ENCODE data around the gene IGLON5. TPM values are rescaled to one million over a fixed set of nuclear protein-coding genes. Genes with fewer than 3 reads are reported as not detected.

Gene IGLON5
- total RNA-seq, 2 experiments from 2014 or later: not detected

DNA sequence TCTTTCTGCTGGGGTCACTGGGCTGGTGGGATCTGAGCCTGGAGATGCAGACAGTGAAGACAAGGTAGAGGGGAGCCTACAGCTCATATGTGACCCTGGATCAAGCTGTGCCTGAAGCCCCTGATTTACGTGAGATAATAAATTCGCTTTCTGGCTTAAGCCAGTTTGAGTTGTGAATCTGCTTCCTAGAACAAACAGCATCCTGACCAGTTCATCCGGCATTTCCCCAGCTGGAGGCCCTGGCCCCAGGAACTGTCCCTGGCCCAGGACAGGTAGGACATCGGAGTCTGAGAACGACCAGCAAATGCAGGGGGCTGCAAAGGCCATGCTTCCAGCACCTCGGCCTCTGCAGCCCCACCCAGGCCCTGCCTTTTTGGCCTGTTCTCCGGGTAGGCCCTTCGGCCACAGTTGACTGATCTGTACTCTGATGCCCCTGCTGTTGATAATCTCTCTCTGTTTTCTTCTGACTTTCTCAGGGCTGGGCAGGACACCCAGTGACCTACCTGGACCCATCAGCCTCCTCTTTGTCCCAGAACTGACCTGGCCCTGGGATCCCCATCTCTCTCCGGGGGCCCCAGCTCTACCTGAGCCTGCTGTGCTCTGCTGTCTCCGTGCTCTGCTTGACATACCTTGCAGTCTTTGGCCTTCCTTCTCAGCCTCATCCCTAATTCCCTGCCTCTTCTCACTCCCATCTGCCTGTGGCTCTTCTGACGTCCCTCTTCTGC is 40.0 kb downstream of the IGLON5 start:
- Mint-ChIP-seq H3K4me3 (no peak overlapping the region), H3K36me3 (ENCODE audit: low read depth) (peaks cover 35% of the 10 kb centered on the region), H3K4me1 (peaks cover 20% of the 10 kb centered on the region), H3K9me3 (no peaks in the 10 kb centered on the region), H3K27ac (peak overlapping the region; percentile 64), H3K27me3 (no peaks in the 10 kb centered on the region)
- ChIA-PET CTCF (interaction anchor here (1.1 kb wide), 1 partner anchor 12 kb away, joined by 3 read pairs; no protein-coding TSS in a partner anchor), POLR2A (no interaction called here)
- DNase-seq: no peak

DNA sequence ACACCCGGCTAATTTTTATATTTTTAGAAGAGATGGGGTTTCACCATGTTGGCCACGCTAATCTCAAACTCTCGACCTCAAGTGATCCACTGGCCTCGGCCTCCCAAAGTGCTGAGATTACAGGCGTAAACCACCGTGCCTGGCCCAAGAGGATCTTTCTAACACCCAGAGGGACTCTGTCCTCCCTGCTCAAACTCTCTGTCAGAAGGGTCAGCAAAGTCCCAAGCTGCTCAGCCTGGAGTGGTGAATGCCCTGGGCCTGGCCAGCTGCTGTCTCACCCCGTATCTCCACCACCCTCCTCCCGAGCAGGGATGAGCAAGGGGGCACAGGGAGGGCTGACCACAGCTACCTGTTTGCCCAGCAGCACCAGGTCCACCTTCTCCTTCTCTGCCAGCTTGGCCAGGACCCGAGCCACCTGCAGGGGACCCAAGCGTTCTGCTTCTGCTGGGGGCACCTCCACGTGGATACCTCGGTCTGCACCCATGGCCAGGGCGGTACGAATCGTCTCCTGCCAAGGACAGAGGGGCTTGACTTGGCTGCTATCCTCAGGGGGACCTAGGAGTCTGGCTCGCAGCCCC is 41.4 kb downstream of the IGLON5 start:
- peaks cover 35% of the 10 kb centered on the region for H3K36me3 Mint-ChIP-seq (ENCODE audit: low read depth)
- H3K27ac Mint-ChIP-seq: peak overlapping the region; percentile 39
- DNase-seq: no peak
- no peaks in the 10 kb centered on the region for H3K9me3 Mint-ChIP-seq
- H3K4me1 Mint-ChIP-seq: peaks cover 28% of the 10 kb centered on the region
- ChIA-PET CTCF (interaction anchor here (0.9 kb wide), 1 partner anchor 11 kb away, joined by 3 read pairs; the partner anchor contains the start of gene VSIG10L), POLR2A (no interaction called here)
- H3K27me3 Mint-ChIP-seq: no peaks in the 10 kb centered on the region
- H3K4me3 Mint-ChIP-seq: no peak overlapping the region

DNA sequence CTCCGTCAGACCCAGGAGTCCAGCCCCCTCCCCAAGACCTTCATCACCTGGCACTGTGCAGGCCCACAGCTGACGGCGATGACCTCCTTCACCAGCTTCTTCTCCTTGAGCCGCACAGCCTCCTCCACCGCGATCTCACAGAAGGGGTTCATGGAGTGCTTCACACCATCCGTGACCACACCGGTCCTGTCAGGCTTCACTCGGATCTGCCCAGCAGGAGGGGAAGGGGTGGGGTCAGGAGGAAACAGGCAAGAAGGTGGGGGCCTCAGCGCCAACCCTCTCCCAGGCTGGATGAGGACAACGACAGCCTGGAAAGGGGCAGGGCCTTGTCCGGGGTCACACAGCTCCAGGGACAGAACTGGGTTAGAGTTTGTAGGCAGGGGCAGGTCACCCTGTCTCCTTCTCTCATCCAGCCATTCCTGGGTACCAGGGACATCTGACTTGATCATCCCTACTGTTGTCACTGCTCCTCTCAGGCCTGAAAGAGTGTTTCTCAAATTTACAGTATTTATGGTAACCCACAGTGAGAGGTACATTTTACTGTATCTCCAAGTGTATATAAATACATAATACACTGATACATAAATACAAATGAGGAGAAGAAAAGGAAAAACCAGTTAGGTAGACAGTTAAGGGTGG is 42.8 kb downstream of the IGLON5 start:
- Mint-ChIP-seq H3K27ac (peak overlapping the region; percentile 75), H3K4me1 (peaks cover 31% of the 10 kb centered on the region), H3K4me3 (no peak overlapping the region), H3K9me3 (no peaks in the 10 kb centered on the region), H3K36me3 (ENCODE audit: low read depth) (peaks cover 35% of the 10 kb centered on the region), H3K27me3 (no peaks in the 10 kb centered on the region)
- CTCF ChIA-PET: interaction anchor here (0.9 to 1.5 kb wide), 2 partner anchors 9 to 13 kb away, joined by 3 to 4 read pairs; no protein-coding TSS in a partner anchor
- DNase-seq: no peak
- POLR2A ChIA-PET: no interaction called here

DNA sequence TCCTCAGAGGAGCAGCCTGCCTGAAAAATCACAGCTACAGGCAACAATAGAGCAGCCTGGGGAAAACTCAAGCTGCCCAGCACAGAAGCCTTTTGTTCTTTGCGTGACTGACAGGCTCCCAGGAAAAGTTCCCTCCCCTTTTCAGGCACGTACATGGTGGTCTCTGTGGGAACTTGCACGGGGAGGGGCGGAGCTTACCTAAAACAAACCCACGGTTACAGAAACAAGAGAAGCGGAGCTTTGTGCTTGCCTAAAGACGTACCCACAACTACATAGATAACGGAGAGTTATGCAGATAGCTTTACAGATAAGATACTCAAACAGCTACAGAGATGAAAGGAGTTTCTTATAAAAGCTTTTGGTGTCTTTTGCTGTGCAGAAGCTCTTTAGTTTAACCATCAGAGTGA is 43.3 kb downstream of the IGLON5 start:
- H3K9me3 Mint-ChIP-seq: no peaks in the 10 kb centered on the region

DNA sequence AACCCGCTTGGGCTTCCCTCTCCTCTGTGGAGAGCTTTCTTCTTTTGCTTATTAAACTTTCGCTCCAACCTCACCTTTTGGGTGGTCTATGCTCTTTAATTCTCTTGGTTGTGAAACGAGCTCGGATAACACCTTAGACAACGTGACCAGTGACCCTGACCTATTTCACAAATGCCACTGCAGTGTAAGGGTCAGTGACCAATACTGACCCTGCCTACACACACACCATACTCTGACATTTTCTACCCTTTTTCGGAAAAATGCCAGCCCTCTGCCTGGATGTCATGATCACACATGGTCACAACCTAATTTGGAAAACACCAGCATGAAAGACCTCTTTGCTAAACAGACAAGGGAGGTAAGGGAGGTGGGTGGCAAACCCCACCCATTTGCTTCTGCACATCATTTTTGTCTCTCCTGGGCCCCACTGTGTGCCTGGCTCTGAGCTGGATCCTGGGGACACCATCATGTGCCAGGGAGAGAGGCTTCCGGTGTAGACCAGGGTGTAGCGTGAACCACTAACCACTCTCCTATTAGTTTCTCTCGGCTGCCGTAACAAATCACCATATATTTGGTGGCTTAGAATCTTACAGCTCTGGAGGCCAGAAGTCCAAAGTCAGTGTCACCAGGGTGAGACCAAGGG is 44.8 kb downstream of the IGLON5 start:
- no peak for DNase-seq
- Mint-ChIP-seq H3K36me3 (ENCODE audit: low read depth) (peaks cover 24% of the 10 kb centered on the region), H3K4me3 (no peak overlapping the region), H3K27ac (peak overlapping the region; percentile 13), H3K27me3 (no peaks in the 10 kb centered on the region), H3K9me3 (no peaks in the 10 kb centered on the region), H3K4me1 (peaks cover 34% of the 10 kb centered on the region)
- ChIA-PET POLR2A (no interaction called here), CTCF (interaction anchor here (0.6 to 1.0 kb wide), 2 partner anchors 17 to 88 kb away, joined by 3 to 4 read pairs; no protein-coding TSS in a partner anchor)

More for the DNA sequence above, 43.3 kb downstream of the IGLON5 start:
- POLR2A ChIA-PET: no interaction called here
- Mint-ChIP-seq H3K4me3 (peak overlapping the region; percentile 15), H3K36me3 (ENCODE audit: low read depth) (peaks cover 35% of the 10 kb centered on the region), H3K27ac (peak overlapping the region; percentile 75), H3K4me1 (peaks cover 34% of the 10 kb centered on the region), H3K27me3 (no peaks in the 10 kb centered on the region)
- CTCF ChIA-PET: interaction anchor here (0.9 to 1.5 kb wide), 2 partner anchors 8 to 13 kb away, joined by 3 to 4 read pairs; no protein-coding TSS in a partner anchor
- DNase-seq: peak; percentile 62

DNA sequence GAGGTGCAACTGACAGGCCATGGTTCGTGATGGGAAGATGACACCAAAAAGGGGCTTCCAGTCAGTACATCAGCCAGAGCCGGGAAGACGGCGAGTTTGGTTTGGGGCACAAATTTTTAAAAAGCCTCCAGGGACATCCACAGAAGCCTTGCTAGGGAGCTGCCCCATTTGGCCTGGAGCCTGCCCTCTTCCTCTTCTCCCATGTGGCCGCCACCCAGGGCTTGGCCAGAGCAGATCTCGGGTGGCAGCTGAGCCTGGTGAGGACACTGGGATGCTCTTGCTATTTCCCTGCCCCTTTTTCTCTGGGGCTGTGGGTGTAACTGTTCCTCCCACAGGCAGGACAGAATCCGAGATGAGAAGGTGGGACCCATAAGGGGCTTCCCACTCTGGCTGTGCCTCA is 46.5 kb downstream of the IGLON5 start:
- CTCF ChIA-PET: interaction anchor here (0.9 to 2.7 kb wide), 3 partner anchors 9 to 63 kb away, joined by 3 to 8 read pairs (median 3); no protein-coding TSS in a partner anchor
- H3K4me3 Mint-ChIP-seq: no peak overlapping the region
- no peak for DNase-seq
- no peak overlapping the region for H3K27ac Mint-ChIP-seq
- H3K36me3 Mint-ChIP-seq (ENCODE audit: low read depth): peaks cover 13% of the 10 kb centered on the region
- POLR2A ChIA-PET: interaction anchor here (0.9 kb wide), 1 partner anchor 17 kb away, joined by 3 read pairs; no protein-coding TSS in a partner anchor
- peaks cover 46% of the 10 kb centered on the region for H3K4me1 Mint-ChIP-seq
- no peaks in the 10 kb centered on the region for H3K9me3 Mint-ChIP-seq
- no peaks in the 10 kb centered on the region for H3K27me3 Mint-ChIP-seq

DNA sequence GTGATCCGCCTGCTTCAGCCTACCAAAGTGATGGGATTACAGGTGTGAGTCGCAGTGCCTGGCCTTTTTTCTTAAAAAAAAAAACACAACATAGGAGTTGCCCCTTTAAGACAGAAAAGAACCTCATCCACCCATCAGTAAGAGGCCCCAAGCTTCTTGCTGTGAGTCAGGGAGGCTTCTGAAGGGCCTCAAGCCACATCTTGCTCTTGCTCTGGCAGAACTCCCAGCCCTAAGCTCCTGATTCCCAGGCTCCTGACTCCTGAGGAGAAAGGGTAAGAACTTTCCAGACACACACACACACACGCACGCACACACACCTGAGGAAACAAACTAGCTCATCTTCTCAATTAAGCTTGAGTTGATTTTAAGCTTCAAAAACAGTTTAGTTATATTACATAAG is 47.9 kb downstream of the IGLON5 start:
- Mint-ChIP-seq H3K4me3 (no peak overlapping the region), H3K4me1 (peaks cover 55% of the 10 kb centered on the region), H3K36me3 (ENCODE audit: low read depth) (peaks cover 13% of the 10 kb centered on the region), H3K27ac (peak overlapping the region; percentile 17), H3K27me3 (no peaks in the 10 kb centered on the region), H3K9me3 (no peaks in the 10 kb centered on the region)
- ChIA-PET POLR2A (interaction anchor here (0.6 kb wide), 1 partner anchor 11 kb away, joined by 3 read pairs; no protein-coding TSS in a partner anchor), CTCF (interaction anchor here (0.7 to 2.7 kb wide), 4 partner anchors 9 to 35 kb away, joined by 3 to 8 read pairs (median 3); no protein-coding TSS in a partner anchor)
- DNase-seq: no peak

DNA sequence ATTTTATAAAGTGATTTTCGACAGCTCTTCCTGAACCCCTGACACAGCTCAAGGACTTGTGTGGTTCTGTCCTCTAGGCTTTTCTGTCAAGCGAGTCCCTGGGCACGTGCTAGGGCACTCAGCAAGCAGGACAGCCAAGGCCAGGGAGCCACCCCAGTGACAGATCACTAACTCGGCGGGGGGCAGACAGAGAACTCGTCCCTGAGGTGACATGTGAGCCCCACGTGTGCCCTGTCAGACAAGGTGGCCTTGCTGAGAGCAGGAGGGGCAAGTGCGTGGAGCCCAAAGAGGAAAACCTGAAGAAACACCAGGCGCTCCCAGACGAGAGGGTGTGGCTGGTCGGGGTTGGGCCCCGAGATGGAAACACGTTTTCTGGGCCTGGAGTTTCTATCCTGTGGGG is 49.8 kb downstream of the IGLON5 start:
- POLR2A ChIA-PET: no interaction called here
- no peak for DNase-seq
- Mint-ChIP-seq H3K27ac (no peak overlapping the region), H3K36me3 (ENCODE audit: low read depth) (peaks cover 10% of the 10 kb centered on the region), H3K4me1 (peaks cover 51% of the 10 kb centered on the region), H3K4me3 (no peak overlapping the region), H3K27me3 (no peaks in the 10 kb centered on the region), H3K9me3 (no peaks in the 10 kb centered on the region)
- CTCF ChIA-PET: interaction anchor here (1.2 kb wide), 1 partner anchor 92 kb away, joined by 3 read pairs; no protein-coding TSS in a partner anchor

DNA sequence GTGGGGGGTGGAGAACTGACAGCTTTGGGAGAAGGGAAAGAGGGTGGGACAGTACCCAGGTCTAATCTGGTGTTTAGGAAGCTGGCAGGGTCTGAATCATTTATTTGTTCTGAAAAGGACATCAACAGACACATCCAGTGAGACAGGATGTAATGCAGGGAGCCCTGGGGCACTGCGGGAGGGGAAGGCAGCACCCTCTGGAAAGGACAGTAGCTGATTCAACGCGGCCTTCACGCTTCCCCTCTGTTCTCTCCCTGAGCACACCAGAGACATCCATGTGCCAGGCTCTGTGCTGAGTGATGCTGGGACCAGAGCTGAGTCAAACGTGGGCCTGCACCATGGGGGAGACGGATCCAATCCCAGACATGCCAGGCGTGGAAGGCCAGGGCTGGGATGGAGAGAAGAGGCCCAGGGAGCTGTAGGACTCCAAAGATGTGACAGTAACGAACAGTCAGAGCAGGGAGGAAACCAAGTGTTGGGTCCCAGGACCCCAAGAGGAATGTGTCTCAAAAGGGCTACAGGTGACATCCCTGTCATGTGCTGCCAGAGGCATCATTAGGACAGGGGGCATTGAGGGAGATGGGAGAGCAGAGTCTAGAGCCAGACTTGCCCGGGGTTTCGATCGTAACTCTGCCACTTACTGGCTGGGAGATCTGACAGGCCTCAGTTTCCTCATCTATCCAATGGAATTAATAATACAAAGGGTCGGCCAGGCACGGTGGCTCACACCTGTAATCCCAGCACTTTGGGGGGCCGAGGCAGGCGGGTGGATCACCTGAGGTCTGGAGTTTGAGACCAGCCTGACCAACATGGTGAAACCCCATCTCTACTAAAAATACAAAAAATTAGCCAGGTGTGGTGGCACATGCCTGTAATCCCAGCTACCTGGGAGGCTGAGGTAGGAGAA is 53.0 kb downstream of the IGLON5 start:
- ChIA-PET POLR2A (interaction anchor here (0.5 kb wide), 1 partner anchor 82 kb away, joined by 4 read pairs; no protein-coding TSS in a partner anchor), CTCF (interaction anchor here (1.8 kb wide), 1 partner anchor 28 kb away, joined by 3 read pairs; no protein-coding TSS in a partner anchor)
- Mint-ChIP-seq H3K27me3 (no peaks in the 10 kb centered on the region), H3K4me1 (peaks cover 58% of the 10 kb centered on the region), H3K4me3 (peak overlapping the region; percentile 46), H3K36me3 (ENCODE audit: low read depth) (peaks cover 2% of the 10 kb centered on the region), H3K9me3 (no peaks in the 10 kb centered on the region), H3K27ac (no peak overlapping the region)
- DNase-seq: no peak

DNA sequence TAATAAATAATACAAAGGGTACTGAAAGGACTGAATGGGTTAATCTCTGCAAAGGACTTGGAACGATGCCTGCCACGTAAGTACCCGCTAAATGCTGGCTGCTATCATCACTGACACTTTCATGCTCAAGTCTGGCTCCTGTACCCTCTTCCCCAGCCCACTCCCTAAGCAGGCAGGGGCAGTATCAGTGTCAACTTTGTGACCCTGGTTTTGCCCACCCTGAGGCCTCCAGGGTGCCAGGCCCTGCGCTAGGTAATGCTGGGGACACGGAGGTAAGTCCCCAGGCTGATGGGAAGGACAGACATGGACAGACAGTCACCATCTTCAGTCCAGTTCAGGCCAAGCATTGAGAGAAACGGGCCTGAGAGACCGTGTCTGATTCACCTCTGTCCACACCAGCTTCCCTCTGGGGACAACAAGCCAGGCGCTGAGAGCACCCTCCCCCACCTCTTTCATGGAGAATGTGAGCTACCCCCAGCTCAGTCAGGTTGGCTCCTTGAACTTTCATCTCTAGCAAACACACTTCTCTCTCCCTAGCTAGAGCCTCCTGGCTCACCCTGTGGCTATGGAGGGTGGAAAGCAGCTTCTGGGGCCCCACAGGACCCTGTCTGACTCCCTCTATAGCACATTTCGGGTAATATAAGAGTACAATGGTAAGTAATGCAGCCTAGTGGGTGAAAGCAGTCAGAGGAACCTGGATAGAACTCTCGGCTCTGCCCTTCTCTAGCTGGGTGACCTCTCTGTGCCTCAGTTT is 53.9 kb downstream of the IGLON5 start:
- H3K27ac Mint-ChIP-seq: peak overlapping the region; percentile 95
- H3K27me3 Mint-ChIP-seq: no peaks in the 10 kb centered on the region
- no peaks in the 10 kb centered on the region for H3K9me3 Mint-ChIP-seq
- H3K4me3 Mint-ChIP-seq: peak overlapping the region; percentile 99
- ChIA-PET POLR2A (interaction anchor here (1.3 kb wide), 1 partner anchor 30 kb away, joined by 6 read pairs; no protein-coding TSS in a partner anchor), CTCF (interaction anchor here (1.3 to 1.8 kb wide), 2 partner anchors 26 to 27 kb away, joined by 3 to 6 read pairs; no protein-coding TSS in a partner anchor)
- DNase-seq: peak; percentile 30
- peaks cover 5% of the 10 kb centered on the region for H3K36me3 Mint-ChIP-seq (ENCODE audit: low read depth)
- peaks cover 61% of the 10 kb centered on the region for H3K4me1 Mint-ChIP-seq

DNA sequence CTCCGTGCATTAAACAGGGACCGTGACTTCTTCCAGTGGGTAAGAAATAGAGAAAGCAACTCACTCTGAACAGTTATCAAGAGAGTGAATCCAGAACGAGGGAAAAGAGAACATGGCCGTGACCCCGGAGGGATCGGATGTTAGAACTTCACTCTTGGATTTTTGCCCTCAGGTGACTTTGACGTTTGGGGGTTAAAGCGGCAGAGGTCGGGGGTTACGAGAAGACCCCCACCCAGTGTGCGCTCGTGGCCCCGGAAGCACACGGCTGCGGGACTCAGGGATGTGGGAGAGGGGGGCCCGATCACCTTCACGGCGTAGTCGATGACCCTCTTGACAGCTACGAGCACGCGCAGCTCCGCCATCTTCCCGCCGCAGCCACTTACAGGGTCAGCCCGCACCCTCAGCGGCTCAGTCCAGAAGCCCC is 54.5 kb downstream of the IGLON5 start, which contains the start of gene ETFB:
TSS of gene ETFB (minus strand) at position 424 of the 424 bp plus-strand sequence. CDS start at position 362, 62 bp downstream.
- CTCF ChIA-PET: interaction anchor here (1.3 to 1.8 kb wide), 2 partner anchors 27 kb away, joined by 3 to 6 read pairs; no protein-coding TSS in a partner anchor
- POLR2A ChIA-PET: interaction anchor here (1.3 kb wide), 1 partner anchor 29 kb away, joined by 6 read pairs; no protein-coding TSS in a partner anchor
- H3K27me3 Mint-ChIP-seq: no peaks in the 10 kb centered on the region
- H3K4me3 Mint-ChIP-seq: peak within 1 kb of the TSS; percentile 99
- DNase-seq: no peak
- H3K9me3 Mint-ChIP-seq: no peaks in the 10 kb centered on the region
- H3K36me3 Mint-ChIP-seq (ENCODE audit: low read depth): peaks cover 5% of the 10 kb centered on the region
- peaks cover 67% of the 10 kb centered on the region for H3K4me1 Mint-ChIP-seq
- peak within 1 kb of the TSS; percentile 95 for H3K27ac Mint-ChIP-seq

Data from activated CD4-positive, alpha-beta T cell treated with anti-CD3 and anti-CD28 coated beads, Interleukin-2, amount 10 ng/mL, durations not matched to agents 7 days and 5 days (primary cell).